ENCODE data around the gene IGSF8.

DNA sequence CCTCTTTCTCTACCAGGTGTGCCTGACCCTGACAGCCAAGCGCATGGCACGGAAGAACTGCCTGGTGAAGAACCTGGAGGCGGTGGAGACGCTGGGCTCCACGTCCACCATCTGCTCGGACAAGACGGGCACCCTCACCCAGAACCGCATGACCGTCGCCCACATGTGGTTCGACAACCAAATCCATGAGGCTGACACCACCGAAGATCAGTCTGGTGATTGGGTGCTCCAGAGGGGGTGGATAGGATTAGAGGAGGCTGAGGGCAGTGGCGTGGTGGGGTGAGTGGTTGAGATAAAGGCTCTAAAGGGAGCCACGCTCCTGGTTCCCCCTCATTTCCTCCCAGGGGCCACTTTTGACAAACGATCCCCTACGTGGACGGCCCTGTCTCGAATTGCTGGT lies 30.2 kb upstream of the IGSF8 start:
- TF ChIP-seq EZH2phosphoT487 (IDR thresholded peaks at IDR 0.05; ENCODE audit: borderline replicate concordance, low read depth) (no peak), TAF1 (IDR thresholded peaks at IDR 0.05; ENCODE audit: borderline replicate concordance, low read depth, low read length) (no peak)
- TF ChIP-seq, protein P1, sequence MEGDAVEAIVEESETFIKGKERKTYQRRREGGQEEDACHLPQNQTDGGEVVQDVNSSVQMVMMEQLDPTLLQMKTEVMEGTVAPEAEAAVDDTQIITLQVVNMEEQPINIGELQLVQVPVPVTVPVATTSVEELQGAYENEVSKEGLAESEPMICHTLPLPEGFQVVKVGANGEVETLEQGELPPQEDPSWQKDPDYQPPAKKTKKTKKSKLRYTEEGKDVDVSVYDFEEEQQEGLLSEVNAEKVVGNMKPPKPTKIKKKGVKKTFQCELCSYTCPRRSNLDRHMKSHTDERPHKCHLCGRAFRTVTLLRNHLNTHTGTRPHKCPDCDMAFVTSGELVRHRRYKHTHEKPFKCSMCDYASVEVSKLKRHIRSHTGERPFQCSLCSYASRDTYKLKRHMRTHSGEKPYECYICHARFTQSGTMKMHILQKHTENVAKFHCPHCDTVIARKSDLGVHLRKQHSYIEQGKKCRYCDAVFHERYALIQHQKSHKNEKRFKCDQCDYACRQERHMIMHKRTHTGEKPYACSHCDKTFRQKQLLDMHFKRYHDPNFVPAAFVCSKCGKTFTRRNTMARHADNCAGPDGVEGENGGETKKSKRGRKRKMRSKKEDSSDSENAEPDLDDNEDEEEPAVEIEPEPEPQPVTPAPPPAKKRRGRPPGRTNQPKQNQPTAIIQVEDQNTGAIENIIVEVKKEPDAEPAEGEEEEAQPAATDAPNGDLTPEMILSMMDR (IDR thresholded peaks at IDR 0.05) = no peak

Data from SK-N-SH (cell line).